Natural killer cell (primary cell): ENCODE results near the gene UMPS. TPM values are rescaled to one million over a fixed set of nuclear protein-coding genes. Genes with fewer than 3 reads are reported as not detected.

ENCODE experiments used
- ATAC-seq, 3 donors: fragments of 150-1000 bp in 2 of 3; fragments of 200-7000 bp in 1 of 3; cut with Tn5 transposase; 1 replicate in 1 of 3; 2 replicates in 2 of 3; pipeline ENCODE4 v1.10.0; 2021; ENCODE audit warnings: mild to moderate bottlenecking in 2 of 3, moderate library complexity in 2 of 3
- DNase-seq, 2 donors: peaks; one replicate each; pipeline versions ENCODE4 v3.0.0 to v3.0.0-alpha.2; 2013 to 2021; ENCODE audit warnings: mixed read lengths in 1 of 2
- H3K27ac ChIP-seq: one replicate; pipeline ENCODE4 v1.5.1; 2013; ENCODE audit warnings: mild to moderate bottlenecking, low read length
- H3K27me3 ChIP-seq: one replicate; pipeline ENCODE4 v1.6.1; 2013; ENCODE audit warnings: low read length; ENCODE audit not compliant: control insufficient read depth, insufficient read depth
- H3K36me3 ChIP-seq: one replicate; pipeline ENCODE4 v1.6.1; 2013; ENCODE audit warnings: low read length; ENCODE audit not compliant: control insufficient read depth, insufficient read depth
- H3K4me1 ChIP-seq: one replicate; pipeline ENCODE4 v1.6.1; 2013; ENCODE audit warnings: low read length; ENCODE audit not compliant: control insufficient read depth, insufficient read depth
- H3K4me3 ChIP-seq: one replicate; pipeline ENCODE4 v1.5.1; 2013; ENCODE audit warnings: low read length
- H3K9me3 ChIP-seq: one replicate; pipeline ENCODE4 v1.6.1; 2013; ENCODE audit warnings: low read length; ENCODE audit not compliant: control insufficient read depth, insufficient read depth
- H3K27ac Mint-ChIP-seq, 2 donors: one replicate each; pipeline ENCODE4 v1.8.0; 2022; ENCODE audit warnings: mild to moderate bottlenecking in 2 of 2, mixed read lengths in 2 of 2, moderate library complexity in 1 of 2
- H3K27me3 Mint-ChIP-seq, 2 donors: one replicate each; pipeline ENCODE4 v1.8.0; 2022; ENCODE audit warnings: low read depth in 2 of 2, mixed read lengths in 2 of 2
- H3K36me3 Mint-ChIP-seq: one replicate; pipeline ENCODE4 v1.8.0; 2022; ENCODE audit warnings: mixed read lengths
- H3K4me1 Mint-ChIP-seq, 2 donors: one replicate each; pipeline ENCODE4 v1.8.0; 2022; ENCODE audit warnings: mixed read lengths in 2 of 2
- H3K4me3 Mint-ChIP-seq: one replicate; pipeline ENCODE4 v1.8.0; 2022; ENCODE audit warnings: mild to moderate bottlenecking, moderate library complexity, mixed read lengths
- H3K9me3 Mint-ChIP-seq, 2 donors: one replicate each; pipeline ENCODE4 v1.8.0; 2022; ENCODE audit warnings: mixed read lengths in 2 of 2
- WGBS: methylation state at CpG from one replicate; pipeline ENCODE4 v1.1.7; 2013; ENCODE audit warnings: missing lambda C conversion rate; ENCODE audit not compliant: insufficient coverage; 5-methylcytosine and 5-hydroxymethylcytosine counted together
- intact Hi-C: fragments of 100-400 bp; cut with micrococcal nuclease; formaldehyde crosslinking; loops from one replicate; pipeline ENCODE4 v1.14.2; 2022
- total RNA-seq, 4 donors: library from RNA; stranded (reverse); fragments of 120-200 nt in 1 of 4; gene quantifications; one replicate each; pipeline versions ENCODE4 v1.2.3 to v1.2.4, GENCODE V29; 2013 to 2022
- TF ChIP-seq, protein P1 (sequence below): fragments of 200-600 bp; IDR thresholded peaks from one replicate; pipeline ENCODE4 v1.8.0; 2022; ENCODE audit warnings: antibody characterized with exemption

Gene UMPS
- total RNA-seq, 3 donors from 2014 or later (not counting 1 experiment from before 2014, with no cell fraction given): 9.1 to 21.2 (median 12.2) TPM

DNA sequence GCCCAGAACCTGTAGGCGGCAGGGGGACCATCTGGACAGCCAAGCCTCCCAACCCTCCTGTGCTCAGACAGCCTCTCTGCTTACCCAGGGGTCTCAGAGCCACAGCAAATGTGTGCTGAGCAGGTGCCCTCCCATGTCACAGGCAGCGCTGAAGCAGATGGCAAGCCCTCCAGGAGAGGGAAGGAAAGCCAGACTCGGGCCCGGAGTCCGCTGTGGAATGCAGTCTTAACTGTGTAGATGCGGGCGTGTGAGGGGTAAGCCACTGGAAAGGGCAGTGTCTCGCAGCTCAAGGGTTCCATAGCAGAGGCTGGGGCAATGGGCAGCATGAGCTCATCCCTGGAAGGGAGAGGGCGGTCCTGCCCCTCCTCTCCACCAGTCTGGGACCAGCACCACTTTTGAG lies 45.6 kb downstream of the UMPS start:
- H3K36me3 ChIP-seq: no peaks in the 10 kb centered on the region
- Mint-ChIP-seq H3K36me3 (no peaks in the 10 kb centered on the region), H3K27me3 (peaks cover 10 to 14% of the 10 kb centered on the region in 2 donors), H3K4me3 (no peak overlapping the region), H3K27ac (no peak overlapping the region), H3K9me3 (no peaks in the 10 kb centered on the region), H3K4me1 (peaks cover 7 to 16% of the 10 kb centered on the region in 2 donors)
- 89% methylated on average over 9 of the region's 9 CpGs for WGBS
- DNase-seq (no peak), ATAC-seq (no peak)
- H3K27ac ChIP-seq: no peak overlapping the region
- no peaks in the 10 kb centered on the region for H3K27me3 ChIP-seq
- H3K9me3 ChIP-seq: no peaks in the 10 kb centered on the region
- intact Hi-C loops: no loop called here
- TF ChIP-seq, protein P1, sequence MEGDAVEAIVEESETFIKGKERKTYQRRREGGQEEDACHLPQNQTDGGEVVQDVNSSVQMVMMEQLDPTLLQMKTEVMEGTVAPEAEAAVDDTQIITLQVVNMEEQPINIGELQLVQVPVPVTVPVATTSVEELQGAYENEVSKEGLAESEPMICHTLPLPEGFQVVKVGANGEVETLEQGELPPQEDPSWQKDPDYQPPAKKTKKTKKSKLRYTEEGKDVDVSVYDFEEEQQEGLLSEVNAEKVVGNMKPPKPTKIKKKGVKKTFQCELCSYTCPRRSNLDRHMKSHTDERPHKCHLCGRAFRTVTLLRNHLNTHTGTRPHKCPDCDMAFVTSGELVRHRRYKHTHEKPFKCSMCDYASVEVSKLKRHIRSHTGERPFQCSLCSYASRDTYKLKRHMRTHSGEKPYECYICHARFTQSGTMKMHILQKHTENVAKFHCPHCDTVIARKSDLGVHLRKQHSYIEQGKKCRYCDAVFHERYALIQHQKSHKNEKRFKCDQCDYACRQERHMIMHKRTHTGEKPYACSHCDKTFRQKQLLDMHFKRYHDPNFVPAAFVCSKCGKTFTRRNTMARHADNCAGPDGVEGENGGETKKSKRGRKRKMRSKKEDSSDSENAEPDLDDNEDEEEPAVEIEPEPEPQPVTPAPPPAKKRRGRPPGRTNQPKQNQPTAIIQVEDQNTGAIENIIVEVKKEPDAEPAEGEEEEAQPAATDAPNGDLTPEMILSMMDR: no peak
- peaks cover 8% of the 10 kb centered on the region for H3K4me1 ChIP-seq
- H3K4me3 ChIP-seq: no peak overlapping the region

DNA sequence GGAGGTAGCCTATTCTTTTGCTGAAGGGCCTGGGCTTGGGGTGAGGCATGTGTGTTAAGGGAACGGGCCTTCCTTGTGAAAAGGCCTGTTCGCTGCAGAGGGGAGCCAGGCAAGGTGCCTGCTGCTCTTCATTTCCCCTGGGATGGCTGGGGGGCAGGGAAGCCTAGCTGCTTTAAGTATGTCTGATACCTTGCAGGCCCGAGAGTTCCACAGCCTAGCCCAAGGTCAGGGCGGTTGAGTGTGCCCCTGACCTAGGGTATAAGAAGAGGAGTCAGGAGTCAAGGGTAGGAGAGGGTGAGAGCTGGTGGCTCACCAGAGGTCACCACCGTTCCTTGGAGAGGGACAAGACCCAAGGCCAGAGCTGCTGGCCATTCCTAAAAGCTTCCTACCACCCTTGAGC lies 46.6 kb downstream of the UMPS start:
- Histone ChIP-seq H3K4me3 (no peak overlapping the region), H3K27ac (no peak overlapping the region), H3K9me3 (no peaks in the 10 kb centered on the region), H3K36me3 (no peaks in the 10 kb centered on the region), H3K27me3 (no peaks in the 10 kb centered on the region), H3K4me1 (peaks cover 17% of the 10 kb centered on the region)
- WGBS: 92% methylated on average over 5 of the region's 5 CpGs
- peaks cover 9 to 25% of the 10 kb centered on the region in 2 donors for H3K4me1 Mint-ChIP-seq
- H3K9me3 Mint-ChIP-seq: no peaks in the 10 kb centered on the region
- no peak for ATAC-seq
- H3K27ac Mint-ChIP-seq: no peak overlapping the region
- no peak for DNase-seq
- no peaks in the 10 kb centered on the region for H3K36me3 Mint-ChIP-seq
- peaks cover 9 to 10% of the 10 kb centered on the region in 2 donors for H3K27me3 Mint-ChIP-seq
- TF ChIP-seq, protein P1: no peak
- no peak overlapping the region for H3K4me3 Mint-ChIP-seq
- intact Hi-C loops: no loop called here

DNA sequence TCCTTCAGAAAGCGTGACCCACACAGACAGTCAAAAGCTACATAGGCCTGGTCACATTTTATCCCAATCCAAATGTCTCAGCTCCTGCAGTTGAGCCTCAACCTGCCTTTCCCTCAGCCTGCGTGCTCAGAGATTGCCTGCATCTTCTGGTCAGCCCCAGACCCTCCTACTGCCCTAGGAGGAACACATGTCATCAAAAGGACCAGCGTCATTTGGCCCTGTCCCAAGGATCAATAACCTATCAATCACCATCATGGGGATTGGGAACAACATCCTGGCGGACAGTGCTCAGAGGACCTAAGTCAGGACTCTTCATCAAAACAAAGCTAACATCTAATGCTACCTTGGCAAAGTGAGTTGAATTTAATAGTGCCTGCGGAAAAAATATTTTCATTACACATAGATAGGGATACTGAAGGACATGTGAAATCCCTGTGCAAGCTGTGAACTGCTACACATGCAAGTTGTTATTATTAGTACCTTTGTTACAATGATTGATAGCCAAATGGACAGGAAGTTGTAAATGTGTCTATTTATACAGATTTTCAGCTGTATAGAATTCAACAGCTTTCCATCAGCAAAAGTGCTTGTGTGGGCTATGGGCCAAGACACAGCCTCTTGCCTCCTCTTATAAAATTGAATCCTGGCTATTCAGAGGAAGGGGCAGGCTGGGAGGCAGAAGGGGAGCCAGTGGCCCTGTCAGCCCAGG lies 47.7 kb downstream of the UMPS start:
- Histone ChIP-seq H3K27ac (no peak overlapping the region), H3K36me3 (no peaks in the 10 kb centered on the region), H3K4me3 (no peak overlapping the region), H3K9me3 (no peaks in the 10 kb centered on the region), H3K27me3 (no peaks in the 10 kb centered on the region), H3K4me1 (peaks cover 21% of the 10 kb centered on the region)
- H3K27me3 Mint-ChIP-seq: peaks cover 0 to 10% of the 10 kb centered on the region in 2 donors
- H3K36me3 Mint-ChIP-seq: no peaks in the 10 kb centered on the region
- H3K4me1 Mint-ChIP-seq: peaks cover 15 to 30% of the 10 kb centered on the region in 2 donors
- peak overlapping the region in 1 of 2 donors; percentile 13 for H3K27ac Mint-ChIP-seq
- WGBS: 89% methylated on average over 5 of the region's 5 CpGs
- H3K4me3 Mint-ChIP-seq: no peak overlapping the region
- DNase-seq: no peak
- H3K9me3 Mint-ChIP-seq: no peaks in the 10 kb centered on the region
- no peak for ATAC-seq
- intact Hi-C loops: no loop called here
- TF ChIP-seq, protein P1: no peak

DNA sequence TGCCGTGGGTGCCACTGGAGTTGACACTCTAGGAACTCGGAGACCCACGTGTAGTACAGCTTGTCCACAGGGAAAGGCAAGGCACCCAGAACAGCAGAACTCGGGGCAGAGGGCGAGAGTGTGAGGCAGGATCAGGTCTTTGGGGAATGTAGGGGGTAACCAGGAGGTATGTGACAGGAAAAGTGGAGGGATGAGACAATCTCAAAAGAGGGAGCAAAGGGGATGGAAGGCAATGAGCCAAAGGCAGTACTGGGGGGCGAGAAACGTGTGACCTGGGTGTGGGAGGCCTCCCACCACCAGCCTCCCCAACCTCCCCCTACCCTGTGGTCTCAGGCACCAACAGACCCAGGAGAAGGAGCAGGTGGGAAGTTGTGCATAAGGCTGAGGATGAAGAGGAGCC lies 48.9 kb downstream of the UMPS start:
- Mint-ChIP-seq H3K27ac (no peak overlapping the region), H3K4me1 (peaks cover 16 to 40% of the 10 kb centered on the region in 2 donors), H3K27me3 (peaks cover 0 to 12% of the 10 kb centered on the region in 2 donors), H3K36me3 (no peaks in the 10 kb centered on the region), H3K9me3 (no peaks in the 10 kb centered on the region), H3K4me3 (no peak overlapping the region)
- Histone ChIP-seq H3K4me1 (peaks cover 27% of the 10 kb centered on the region), H3K27ac (no peak overlapping the region), H3K27me3 (no peaks in the 10 kb centered on the region), H3K4me3 (no peak overlapping the region), H3K9me3 (no peaks in the 10 kb centered on the region), H3K36me3 (no peaks in the 10 kb centered on the region)
- ATAC-seq (no peak), DNase-seq (no peak)
- TF ChIP-seq, protein P1: no peak
- intact Hi-C loops: no loop called here
- WGBS: 94% methylated on average over 5 of the region's 7 CpGs
